Peyer's patch (tissue), 4 donors: ENCODE measurements around the gene ARL2BP. TPM values are rescaled to one million over a fixed set of nuclear protein-coding genes. Genes with fewer than 3 reads are reported as not detected.
"Not testable (repeated sequence)": the region's sequence is repeated elsewhere in the genome, so short reads cannot be mapped to it uniquely, and the experiment has no call there.

Source experiments
- DNase-seq, 3 donors: peaks; one replicate each; pipeline ENCODE4 v3.0.0-alpha.2; 2017 to 2019
- H3K27ac ChIP-seq, 4 donors: fragments of 200-600 bp; sonication (generic); one replicate each; pipeline ENCODE4 v1.5.1; 2016 to 2019
- H3K27me3 ChIP-seq, 2 donors: fragments of 200-600 bp; sonication (generic); one replicate each; pipeline ENCODE4 v1.5.1; 2019
- H3K36me3 ChIP-seq, 3 donors: fragments of 200-600 bp; sonication (generic); one replicate each; pipeline ENCODE4 v1.5.1; 2016 to 2019
- H3K4me1 ChIP-seq, 4 donors: fragments of 200-600 bp; sonication (generic); one replicate each; pipeline ENCODE4 v1.5.1; 2016 to 2019
- H3K4me3 ChIP-seq, 4 donors: fragments of 200-600 bp; sonication (generic); 1 replicate in 3 of 4; 2 replicates in 1 of 4; pipeline ENCODE4 v1.5.1; 2016 to 2019; ENCODE audit warnings: mild to moderate bottlenecking in 1 of 4
- H3K9me3 ChIP-seq, 4 donors: fragments of 200-600 bp; sonication (generic); one replicate each; pipeline ENCODE4 v1.5.1; 2016 to 2019; ENCODE audit warnings: mild to moderate bottlenecking in 1 of 4
- CTCF ChIP-seq, 6 experiments: fragments of 450-650 bp in 4 of 6; fragments of 200-600 bp in 2 of 6; sonication (generic) in 1 of 6; IDR thresholded peaks; one replicate each; pipeline ENCODE4 v1.5.1; 2017 to 2019; ENCODE audit warnings: antibody characterized with exemption in 6 of 6, mild to moderate bottlenecking in 3 of 6, moderate library complexity in 1 of 6
- POLR2A ChIP-seq, 2 donors: fragments of 450-650 bp; IDR thresholded peaks; one replicate each; pipeline ENCODE4 v1.5.1; 2017; ENCODE audit warnings: antibody characterized with exemption in 2 of 2, mild to moderate bottlenecking in 2 of 2, moderate library complexity in 2 of 2
- total RNA-seq, 4 donors: library from RNA; depleted of rRNA; stranded (reverse); fragments of >200 nt; gene quantifications; one replicate each; pipeline ENCODE4 v1.1.0, GENCODE V29; 2016

The ARL2BP gene
- total RNA-seq, 4 donors from 2014 or later, result 25.2 to 55.3 (median 31.5) TPM

DNA sequence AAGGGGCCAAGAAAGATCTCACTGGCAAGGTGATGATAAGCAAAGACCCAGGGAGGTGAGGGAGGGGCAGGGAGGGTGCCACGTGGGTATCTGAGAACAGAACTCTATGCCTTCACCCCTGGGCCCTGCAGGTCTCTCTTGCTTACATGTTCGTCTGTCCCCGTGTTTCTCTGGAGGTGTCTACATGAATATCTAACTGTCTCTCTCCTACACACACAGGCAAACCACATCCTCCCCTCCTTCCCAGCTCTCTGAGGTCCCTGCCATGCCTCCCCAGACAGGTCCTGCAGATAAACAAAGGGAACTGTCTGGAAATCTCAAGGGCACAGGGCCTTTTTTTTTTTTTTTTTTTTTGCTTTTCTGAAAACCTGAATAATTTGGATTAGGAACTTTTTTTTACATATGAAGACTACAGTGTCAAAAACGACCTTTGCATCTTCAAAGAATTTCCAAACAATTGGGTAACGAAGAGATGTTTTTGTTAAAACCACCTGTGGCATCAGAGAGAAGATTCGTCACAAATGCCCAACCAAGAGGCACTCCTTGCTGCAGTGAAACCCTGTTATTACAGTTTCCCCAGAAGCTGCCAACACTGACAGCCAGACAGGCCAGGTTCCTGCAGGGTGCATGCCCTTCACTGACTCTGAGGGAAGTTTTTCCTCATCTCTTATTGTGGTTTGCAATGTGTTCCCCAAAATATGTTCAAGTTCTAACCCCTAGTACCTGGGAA is 21.6 kb downstream of the ARL2BP start:
- Histone ChIP-seq H3K4me3 (peak overlapping the region in 2 of 4 donors; percentile 32 to 34), H3K4me1 (peaks cover 0 to 35% (median 11%) of the 10 kb centered on the region in 4 donors)
- DNase-seq, result peak in 2 of 3 donors; percentile 21 to 37

GRCh38 chr16:57267343-57267742 is 22.3 kb downstream of the ARL2BP start:
- H3K27ac ChIP-seq, result peak overlapping the region in 3 of 4 donors; percentile 74 to 96 (median 93)
- DNase-seq, H3K27me3 ChIP-seq, H3K4me3 ChIP-seq, H3K36me3 ChIP-seq, H3K9me3 ChIP-seq: not testable (repeated sequence)
- H3K4me1 ChIP-seq, result peaks cover 0 to 35% (median 11%) of the 10 kb centered on the region in 4 donors

More for the DNA sequence above, 21.6 kb downstream of the ARL2BP start:
- Histone ChIP-seq H3K27me3 (no peaks in the 10 kb centered on the region), H3K27ac (peak overlapping the region in 3 of 4 donors; percentile 74 to 96 (median 93)), H3K9me3 (no peaks in the 10 kb centered on the region), H3K36me3 (no peaks in the 10 kb centered on the region)
- no peak for TF ChIP-seq POLR2A (IDR thresholded peaks at IDR 0.05)
- TF ChIP-seq CTCF (IDR thresholded peaks at IDR 0.05), result no peak

DNA sequence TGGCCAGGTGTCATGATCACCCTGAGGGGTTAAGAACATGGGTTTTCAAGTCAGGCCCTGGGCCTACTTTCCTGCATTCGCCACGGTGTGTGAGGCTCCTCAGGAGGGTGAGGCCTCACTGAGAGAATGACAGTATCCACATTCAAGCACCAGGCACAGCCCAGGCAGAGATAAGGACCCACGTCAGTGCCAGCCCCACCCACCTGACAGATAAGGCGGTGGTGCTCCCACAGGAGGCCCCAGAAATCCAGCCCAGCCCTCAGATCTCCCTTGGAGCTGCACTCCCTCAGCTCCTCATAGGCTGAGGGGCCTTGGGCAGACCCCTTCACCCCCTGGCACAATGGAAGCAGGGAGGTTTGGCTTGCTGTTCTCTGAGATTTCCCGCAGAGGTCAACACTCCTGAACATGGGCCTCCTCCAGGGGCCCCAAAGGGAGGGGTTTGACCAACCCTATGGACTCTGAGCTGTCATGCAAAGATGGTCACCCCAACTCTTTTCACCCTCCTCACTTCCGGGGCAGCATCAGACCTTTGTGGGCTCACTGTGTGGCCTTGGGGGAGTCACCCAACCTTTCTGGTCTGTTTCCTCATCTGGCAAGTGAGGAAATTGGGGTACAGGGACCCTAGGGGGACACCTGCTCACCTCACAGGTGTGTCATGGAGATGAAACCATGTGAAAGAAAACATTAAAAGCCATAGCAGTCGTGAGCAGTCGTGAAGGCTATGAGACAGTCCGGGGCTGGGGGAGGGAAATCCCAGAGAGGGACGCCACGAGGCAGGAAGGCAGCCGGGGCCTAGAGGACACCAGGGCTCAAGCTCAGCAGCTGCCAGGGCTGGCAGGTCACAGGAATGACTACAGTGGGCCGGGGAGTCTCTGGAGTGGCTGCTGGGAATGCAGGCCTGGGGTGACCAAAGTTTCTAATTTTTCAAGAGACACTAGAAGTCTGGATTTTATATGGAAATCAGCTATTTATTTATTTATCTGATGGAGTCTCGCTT is 24.0 kb downstream of the ARL2BP start:
- peak; percentile 95 to 99 for TF ChIP-seq POLR2A (IDR thresholded peaks at IDR 0.05)
- no peak for TF ChIP-seq CTCF (IDR thresholded peaks at IDR 0.05)
- peak overlapping the region in 3 of 4 donors; percentile 74 to 96 (median 93) for H3K27ac ChIP-seq
- peak in 2 of 3 donors; percentile 91 for DNase-seq

DNA sequence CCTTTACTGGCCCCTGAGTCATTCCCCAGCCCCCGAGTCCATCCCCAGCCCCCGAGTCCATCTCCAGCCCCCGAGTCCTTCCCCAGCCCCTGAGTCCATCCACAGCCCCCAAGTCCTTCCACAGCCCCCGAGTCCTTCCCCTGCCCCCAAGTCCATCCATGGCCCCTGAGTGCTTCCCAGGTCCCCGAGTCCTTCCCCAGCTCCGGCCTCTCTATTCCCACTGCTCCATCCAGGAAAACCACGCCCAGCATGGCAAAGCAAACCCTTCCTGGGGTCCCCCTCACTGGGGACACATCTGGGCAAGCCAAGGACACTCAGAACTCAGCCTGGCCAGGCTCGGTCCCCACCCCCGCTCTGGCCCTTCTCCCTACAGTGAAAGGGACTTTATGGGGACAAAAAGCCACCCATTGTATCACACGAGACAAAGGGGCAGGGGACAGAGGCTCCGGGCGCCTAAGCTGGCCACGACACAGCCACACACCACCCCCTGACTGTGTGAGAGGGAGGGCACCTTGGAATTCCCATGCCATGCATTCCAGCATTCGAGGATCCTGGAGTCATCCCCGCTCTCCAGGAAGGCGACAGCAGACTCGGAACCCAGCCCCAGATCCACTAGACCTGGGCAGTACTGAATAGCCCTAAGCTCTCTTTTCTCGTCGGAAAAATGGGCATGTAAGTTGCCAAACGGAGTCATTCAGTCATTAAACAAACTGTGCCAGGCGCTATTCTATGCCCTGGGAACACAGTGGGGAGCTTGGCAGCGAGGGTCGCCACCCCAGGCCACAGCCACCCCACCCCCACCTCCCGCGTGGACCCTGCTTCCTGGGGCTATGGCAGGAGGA is 25.4 kb downstream of the ARL2BP start:
- peak overlapping the region in 2 of 4 donors; percentile 93 to 96 for H3K27ac ChIP-seq
- no peaks in the 10 kb centered on the region for H3K27me3 ChIP-seq

More for the DNA sequence above, 24.0 kb downstream of the ARL2BP start:
- Histone ChIP-seq H3K9me3 (no peaks in the 10 kb centered on the region), H3K4me3 (peak overlapping the region in 1 of 4 donors; percentile 11), H3K36me3 (no peaks in the 10 kb centered on the region), H3K4me1 (peaks cover 0 to 35% (median 11%) of the 10 kb centered on the region in 4 donors), H3K27me3 (no peaks in the 10 kb centered on the region)

DNA sequence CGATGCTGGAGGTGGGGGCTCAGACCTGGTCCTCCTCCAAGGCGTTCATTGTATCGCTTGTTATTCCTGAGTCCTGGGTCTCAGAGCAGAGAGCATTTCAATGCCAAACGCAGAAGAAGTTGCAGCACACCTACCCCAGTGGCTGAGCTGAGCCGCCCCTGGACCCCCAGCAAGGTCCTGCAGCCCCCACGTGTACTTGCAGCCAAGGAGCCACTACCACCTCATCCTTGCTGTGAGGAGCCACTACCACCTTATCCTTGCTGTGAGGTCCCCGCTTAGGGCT is 25.9 kb downstream of the ARL2BP start:
- Histone ChIP-seq H3K4me1 (peaks cover 0 to 29% (median 10%) of the 10 kb centered on the region in 4 donors), H3K27ac (no peak overlapping the region), H3K36me3 (no peaks in the 10 kb centered on the region), H3K9me3 (no peaks in the 10 kb centered on the region), H3K27me3 (no peaks in the 10 kb centered on the region), H3K4me3 (no peak overlapping the region)
- no peak for DNase-seq
- TF ChIP-seq CTCF (IDR thresholded peaks at IDR 0.05) (no peak), POLR2A (IDR thresholded peaks at IDR 0.05) (no peak)

More for the DNA sequence above, 25.4 kb downstream of the ARL2BP start:
- no peaks in the 10 kb centered on the region for H3K9me3 ChIP-seq
- DNase-seq, result peak in 1 of 3 donors; percentile 41
- TF ChIP-seq CTCF (IDR thresholded peaks at IDR 0.05), result no peak
- no peak for TF ChIP-seq POLR2A (IDR thresholded peaks at IDR 0.05)
- H3K4me1 ChIP-seq, result peaks cover 0 to 30% (median 11%) of the 10 kb centered on the region in 4 donors
- no peak overlapping the region for H3K4me3 ChIP-seq
- no peaks in the 10 kb centered on the region for H3K36me3 ChIP-seq
